ENCODE measurements around the gene RADIL. TPM values are rescaled to one million over a fixed set of nuclear protein-coding genes. Genes with fewer than 3 reads are reported as not detected.
"Not testable (repeated sequence)": the region's sequence is repeated elsewhere in the genome, so short reads cannot be mapped to it uniquely, and the experiment has no call there.

Gene RADIL
- total RNA-seq, 4 donors from 2014 or later, result 23.2 to 31.0 (median 27.1) TPM

DNA sequence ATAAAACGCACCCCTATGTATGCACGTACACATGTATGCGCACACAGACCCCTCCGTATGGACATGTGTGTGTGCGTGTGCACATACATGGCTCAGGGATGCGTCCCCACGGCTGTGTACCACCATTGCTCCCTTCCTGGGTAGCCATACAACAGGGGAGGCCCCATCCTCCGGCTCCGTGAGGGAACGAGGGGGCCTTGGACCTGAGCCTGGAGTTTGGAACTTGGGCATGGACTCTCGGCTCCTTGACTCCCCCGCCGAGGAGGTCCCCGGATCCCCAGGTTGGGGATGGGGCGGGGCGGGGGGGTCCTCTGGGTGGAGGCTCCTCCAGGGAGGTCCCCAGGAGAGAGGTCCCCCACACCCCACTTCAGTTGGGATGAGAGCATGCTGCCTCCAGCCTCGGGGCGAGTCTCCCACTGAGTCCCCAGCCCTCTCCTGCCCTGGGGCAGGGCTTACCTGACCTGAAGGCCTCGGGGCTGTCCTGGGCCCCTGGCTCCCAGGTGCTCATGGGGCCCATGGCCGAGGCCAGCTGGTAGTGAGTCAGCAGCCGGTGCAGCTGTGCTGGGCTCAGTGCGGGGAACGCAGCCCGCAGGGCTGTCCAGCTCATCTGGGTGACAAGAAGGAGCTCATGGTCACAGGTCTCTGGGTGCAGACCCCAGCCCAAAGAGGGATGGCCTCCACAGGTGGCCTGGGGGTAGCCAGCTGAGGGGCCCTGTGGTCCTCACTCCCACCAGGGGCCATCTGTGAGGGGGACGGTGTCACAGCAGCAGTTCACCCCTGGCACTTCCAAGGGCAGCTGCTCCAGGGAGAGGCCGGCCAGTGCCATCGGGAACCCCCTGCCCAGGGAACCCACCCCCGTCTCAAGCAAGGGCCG, 78.2 kb downstream of the RADIL start:
- Histone ChIP-seq H3K36me3 (peaks cover 0 to 52% (median 0%) of the 10 kb centered on the region in 3 donors), H3K4me1 (peaks cover 0 to 26% (median 2%) of the 10 kb centered on the region in 4 donors), H3K4me3 (no peak overlapping the region), H3K27me3 (no peaks in the 10 kb centered on the region), H3K27ac (no peak overlapping the region), H3K9me3 (no peaks in the 10 kb centered on the region)
- 90 to 91% methylated on average over 20 to 22 of the region's 29 CpGs for WGBS, 2 donors
- DNase-seq (ENCODE audit: low spot score in 2 of 2), result no peak
- TF ChIP-seq, protein P1, sequence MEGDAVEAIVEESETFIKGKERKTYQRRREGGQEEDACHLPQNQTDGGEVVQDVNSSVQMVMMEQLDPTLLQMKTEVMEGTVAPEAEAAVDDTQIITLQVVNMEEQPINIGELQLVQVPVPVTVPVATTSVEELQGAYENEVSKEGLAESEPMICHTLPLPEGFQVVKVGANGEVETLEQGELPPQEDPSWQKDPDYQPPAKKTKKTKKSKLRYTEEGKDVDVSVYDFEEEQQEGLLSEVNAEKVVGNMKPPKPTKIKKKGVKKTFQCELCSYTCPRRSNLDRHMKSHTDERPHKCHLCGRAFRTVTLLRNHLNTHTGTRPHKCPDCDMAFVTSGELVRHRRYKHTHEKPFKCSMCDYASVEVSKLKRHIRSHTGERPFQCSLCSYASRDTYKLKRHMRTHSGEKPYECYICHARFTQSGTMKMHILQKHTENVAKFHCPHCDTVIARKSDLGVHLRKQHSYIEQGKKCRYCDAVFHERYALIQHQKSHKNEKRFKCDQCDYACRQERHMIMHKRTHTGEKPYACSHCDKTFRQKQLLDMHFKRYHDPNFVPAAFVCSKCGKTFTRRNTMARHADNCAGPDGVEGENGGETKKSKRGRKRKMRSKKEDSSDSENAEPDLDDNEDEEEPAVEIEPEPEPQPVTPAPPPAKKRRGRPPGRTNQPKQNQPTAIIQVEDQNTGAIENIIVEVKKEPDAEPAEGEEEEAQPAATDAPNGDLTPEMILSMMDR (IDR thresholded peaks at IDR 0.05), result no peak
- TF ChIP-seq EP300 (IDR thresholded peaks at IDR 0.05), result no peak
- TF ChIP-seq POLR2A (IDR thresholded peaks at IDR 0.05), result no peak

DNA sequence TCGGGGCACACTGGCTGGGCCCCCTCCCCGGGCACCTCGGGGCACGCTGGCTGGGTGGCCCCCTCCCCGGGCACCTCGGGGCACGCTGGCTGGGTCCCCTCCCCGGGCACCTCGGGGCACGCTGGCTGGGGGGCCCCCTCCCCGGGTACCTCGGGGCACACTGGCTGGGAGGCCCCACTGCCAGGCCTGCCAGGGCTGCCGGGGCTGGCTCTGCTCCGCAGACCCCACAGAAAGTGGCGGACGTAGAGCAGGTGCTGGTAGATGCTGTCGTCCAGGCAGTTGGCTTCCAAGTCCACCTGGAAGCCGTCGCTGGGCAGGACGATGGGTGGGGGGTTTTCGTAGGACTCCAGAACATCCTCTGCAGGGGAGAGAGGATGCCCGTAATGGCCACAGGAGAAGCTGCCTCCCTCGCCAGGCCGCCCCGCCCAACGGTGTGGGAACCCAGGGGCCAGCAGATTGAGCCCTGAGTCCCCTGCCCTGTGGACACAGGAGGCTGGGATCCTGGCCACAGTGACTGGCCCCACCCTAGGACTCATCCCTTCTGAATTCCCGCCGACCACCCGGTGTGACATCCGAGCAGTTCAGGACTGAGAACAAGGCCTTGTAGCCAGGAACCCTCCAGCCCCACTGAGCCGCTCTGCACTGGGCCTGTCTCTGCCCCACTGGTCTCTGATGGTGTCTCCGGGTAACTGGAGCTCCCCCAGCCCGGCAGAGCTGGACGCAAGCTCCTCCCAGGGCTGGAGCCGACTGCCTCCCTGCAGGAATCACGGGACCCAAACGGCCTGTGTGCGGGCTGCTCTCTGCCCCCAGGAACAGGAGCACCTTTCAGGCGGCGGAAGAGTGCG, 79.9 kb downstream of the RADIL start:
- TF ChIP-seq, protein P1 (IDR thresholded peaks at IDR 0.05), result no peak
- TF ChIP-seq POLR2A (IDR thresholded peaks at IDR 0.05) (no peak), EP300 (IDR thresholded peaks at IDR 0.05) (no peak)
- no peak for DNase-seq (ENCODE audit: low spot score in 2 of 2)

DNA sequence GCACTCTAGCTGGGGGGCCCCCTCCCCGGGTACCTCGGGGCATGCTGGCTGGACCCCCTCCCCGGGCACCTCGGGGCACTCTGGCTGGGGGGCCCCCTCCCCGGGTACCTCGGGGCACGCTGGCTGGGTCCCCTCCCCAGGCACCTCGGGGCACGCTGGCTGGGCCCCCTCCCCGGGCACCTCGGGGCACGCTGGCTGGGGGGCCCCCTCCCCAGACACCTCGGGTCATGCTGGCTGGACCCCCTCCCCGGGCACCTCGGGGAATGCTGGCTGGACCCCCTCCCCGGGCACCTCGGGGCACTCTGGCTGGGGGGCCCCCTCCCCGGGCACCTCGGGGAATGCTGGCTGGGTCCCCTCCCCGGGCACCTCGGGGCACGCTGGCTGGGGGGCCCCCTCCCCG, 80.9 kb downstream of the RADIL start:
- Histone ChIP-seq H3K4me1 (peaks cover 0 to 27% (median 2%) of the 10 kb centered on the region in 4 donors), H3K36me3 (peaks cover 0 to 62% (median 0%) of the 10 kb centered on the region in 3 donors)
- H3K27ac ChIP-seq; H3K4me3 ChIP-seq; DNase-seq (ENCODE audit: low spot score in 2 of 2); H3K27me3 ChIP-seq; H3K9me3 ChIP-seq: not testable (repeated sequence)
- WGBS, 2 donors, result no CpG with 5 or more reads among the region's 23 CpGs

More for the DNA sequence above, 79.9 kb downstream of the RADIL start:
- WGBS, 2 donors, result 61 to 77% methylated on average over 19 to 21 of the region's 41 CpGs
- H3K36me3 ChIP-seq, result peaks cover 0 to 61% (median 0%) of the 10 kb centered on the region in 3 donors
- no peaks in the 10 kb centered on the region for H3K27me3 ChIP-seq
- H3K27ac ChIP-seq, result no peak overlapping the region
- no peak overlapping the region for H3K4me3 ChIP-seq
- H3K9me3 ChIP-seq, result no peaks in the 10 kb centered on the region
- H3K4me1 ChIP-seq, result peaks cover 0 to 33% (median 2%) of the 10 kb centered on the region in 4 donors

DNA sequence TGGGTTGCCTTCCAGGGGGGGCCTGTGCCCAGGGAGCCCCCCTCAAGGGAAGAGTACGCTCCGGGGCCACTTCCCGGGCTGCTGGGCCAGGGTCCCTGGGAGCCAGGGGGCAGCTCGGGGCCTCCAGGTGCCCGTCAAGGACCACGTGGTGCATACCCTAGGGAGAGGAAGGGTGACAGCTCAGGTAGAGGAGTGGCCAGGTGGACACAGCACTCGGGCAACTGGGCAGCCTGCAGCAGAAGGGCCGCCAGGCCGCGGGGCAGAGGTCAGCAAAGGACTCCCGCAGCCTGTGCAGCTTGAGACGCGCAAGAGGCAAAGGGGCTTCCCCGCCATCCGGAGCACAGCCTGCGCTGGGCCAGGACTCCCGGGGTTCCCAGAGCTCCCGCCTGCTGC, 81.7 kb downstream of the RADIL start:
- no peaks in the 10 kb centered on the region for H3K9me3 ChIP-seq
- 88% methylated on average over 18 of the region's 18 CpGs for WGBS, 2 donors
- H3K4me1 ChIP-seq, result peaks cover 0 to 20% (median under 1%) of the 10 kb centered on the region in 4 donors

DNA sequence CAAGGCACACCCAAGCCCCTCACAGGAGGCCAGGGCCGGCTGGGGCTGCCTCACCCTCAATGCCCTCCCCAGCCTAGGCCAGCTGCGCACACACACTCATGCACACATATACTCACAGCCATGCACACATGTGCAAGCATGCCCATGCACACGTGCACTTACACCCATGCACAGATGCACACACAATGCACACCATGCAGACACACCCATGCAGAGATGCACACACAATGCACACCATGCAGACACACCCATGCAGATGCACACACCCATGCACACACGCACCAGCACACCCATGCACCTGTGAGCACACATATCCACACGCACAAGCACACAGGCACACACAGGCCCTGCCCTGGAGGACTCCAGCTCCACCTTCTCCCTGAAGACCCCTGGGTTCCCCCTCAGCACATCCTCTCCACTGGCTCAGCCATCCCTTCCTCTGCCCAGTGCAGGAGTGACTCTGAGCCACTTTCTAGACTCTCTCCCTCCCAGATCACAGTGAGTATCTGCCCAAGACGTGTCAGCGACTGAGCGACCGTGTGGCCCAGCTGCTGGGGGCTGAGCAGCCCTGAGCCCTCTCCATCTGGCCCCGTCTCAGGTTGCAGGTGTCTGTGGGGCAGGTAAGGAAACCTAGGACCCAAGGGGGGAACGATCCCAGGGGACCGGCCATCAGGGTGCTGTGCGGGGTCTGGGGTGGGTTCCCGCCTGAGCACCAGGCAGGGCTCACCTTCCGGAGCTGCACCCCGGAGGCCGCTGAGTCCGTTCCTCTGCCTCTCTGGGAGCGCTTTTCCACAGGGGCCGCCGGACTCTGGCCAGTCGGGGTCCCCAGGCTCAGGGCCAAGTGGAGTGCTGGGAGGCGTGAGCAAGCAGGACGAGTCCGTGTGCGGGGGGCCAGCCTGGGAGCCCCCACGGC, 82.3 kb downstream of the RADIL start:
- H3K27me3 ChIP-seq, result no peaks in the 10 kb centered on the region
- no peak overlapping the region for H3K4me3 ChIP-seq
- peaks cover 0 to 18% (median 0%) of the 10 kb centered on the region in 4 donors for H3K4me1 ChIP-seq
- WGBS, 2 donors, result 86 to 91% methylated on average over 15 to 27 of the region's 27 CpGs
- no peak for TF ChIP-seq EP300 (IDR thresholded peaks at IDR 0.05)
- H3K27ac ChIP-seq, result no peak overlapping the region
- H3K9me3 ChIP-seq, result no peaks in the 10 kb centered on the region
- peaks cover 0 to 66% (median 0%) of the 10 kb centered on the region in 3 donors for H3K36me3 ChIP-seq
- no peak for DNase-seq (ENCODE audit: low spot score in 2 of 2)

More for the DNA sequence above, 81.7 kb downstream of the RADIL start:
- Histone ChIP-seq H3K27ac (no peak overlapping the region), H3K36me3 (peaks cover 0 to 68% (median 0%) of the 10 kb centered on the region in 3 donors), H3K27me3 (no peaks in the 10 kb centered on the region), H3K4me3 (no peak overlapping the region)
- DNase-seq (ENCODE audit: low spot score in 2 of 2), result no peak
- no peak for TF ChIP-seq EP300 (IDR thresholded peaks at IDR 0.05)

DNA sequence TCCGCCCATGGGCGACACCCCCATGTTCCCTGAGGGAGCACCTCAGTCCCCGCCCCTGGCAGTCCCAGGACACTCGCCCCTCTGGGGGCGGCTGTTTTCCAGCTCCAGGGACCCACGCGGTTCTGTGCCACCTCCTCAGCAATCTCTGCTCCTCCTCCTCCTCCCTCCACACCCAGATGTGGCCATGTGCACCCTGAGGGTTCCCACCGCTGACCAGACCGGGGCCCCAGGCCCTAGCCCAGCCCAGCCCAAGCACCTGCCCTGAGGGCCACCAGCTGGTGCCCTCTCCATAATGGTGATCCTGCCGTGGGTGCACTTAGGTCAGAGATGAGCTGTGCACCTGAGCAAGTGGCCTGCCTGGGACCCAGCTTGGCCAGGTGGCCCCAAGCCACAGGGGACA, 83.0 kb downstream of the RADIL start:
- Histone ChIP-seq H3K9me3 (no peaks in the 10 kb centered on the region), H3K36me3 (peaks cover 0 to 62% (median 0%) of the 10 kb centered on the region in 3 donors), H3K27ac (no peak overlapping the region), H3K4me3 (no peak overlapping the region), H3K27me3 (no peaks in the 10 kb centered on the region), H3K4me1 (peaks cover 0 to 18% (median 0%) of the 10 kb centered on the region in 4 donors)
- WGBS, 2 donors, result 72 to 86% methylated on average over 7 to 8 of the region's 10 CpGs
- DNase-seq (ENCODE audit: low spot score in 2 of 2), result no peak
- TF ChIP-seq, protein P1 (IDR thresholded peaks at IDR 0.05), result no peak
- TF ChIP-seq POLR2A (IDR thresholded peaks at IDR 0.05), result no peak
- TF ChIP-seq EP300 (IDR thresholded peaks at IDR 0.05), result no peak

All from tibial nerve (tissue), 4 donors.